HG02884 (cell line): ENCODE data around the gene FAM124A.
A peak's percentile ranks its signal among the peaks of the same experiment; 100 is the strongest.

Experiments used
- ATAC-seq: cut with Tn5 transposase; IDR thresholded peaks from one replicate; pipeline ENCODE4 v1.9.1; 2021; ENCODE audit warnings: mild to moderate bottlenecking, moderate library complexity; ENCODE audit not compliant: unreplicated experiment

FAM124A gene, protein sequence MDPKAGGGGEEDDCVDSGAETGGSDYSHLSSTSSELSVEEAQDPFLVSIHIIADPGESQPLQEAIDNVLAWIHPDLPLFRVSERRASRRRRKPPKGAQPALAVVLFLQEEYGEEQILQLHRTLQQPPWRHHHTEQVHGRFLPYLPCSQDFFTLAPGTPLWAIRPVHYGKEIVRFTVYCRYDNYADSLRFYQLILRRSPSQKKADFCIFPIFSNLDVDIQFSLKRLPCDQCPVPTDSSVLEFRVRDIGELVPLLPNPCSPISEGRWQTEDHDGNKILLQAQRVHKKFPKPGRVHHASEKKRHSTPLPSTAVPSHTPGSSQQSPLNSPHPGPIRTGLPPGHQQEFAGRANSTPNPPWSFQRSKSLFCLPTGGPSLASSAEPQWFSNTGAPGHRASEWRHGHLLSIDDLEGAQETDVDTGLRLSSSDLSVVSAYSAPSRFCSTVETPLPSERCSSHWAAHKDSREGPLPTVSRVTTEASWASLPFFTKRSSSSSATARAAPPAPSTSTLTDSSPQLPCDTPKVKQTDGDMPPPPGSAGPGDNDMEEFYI

DNA sequence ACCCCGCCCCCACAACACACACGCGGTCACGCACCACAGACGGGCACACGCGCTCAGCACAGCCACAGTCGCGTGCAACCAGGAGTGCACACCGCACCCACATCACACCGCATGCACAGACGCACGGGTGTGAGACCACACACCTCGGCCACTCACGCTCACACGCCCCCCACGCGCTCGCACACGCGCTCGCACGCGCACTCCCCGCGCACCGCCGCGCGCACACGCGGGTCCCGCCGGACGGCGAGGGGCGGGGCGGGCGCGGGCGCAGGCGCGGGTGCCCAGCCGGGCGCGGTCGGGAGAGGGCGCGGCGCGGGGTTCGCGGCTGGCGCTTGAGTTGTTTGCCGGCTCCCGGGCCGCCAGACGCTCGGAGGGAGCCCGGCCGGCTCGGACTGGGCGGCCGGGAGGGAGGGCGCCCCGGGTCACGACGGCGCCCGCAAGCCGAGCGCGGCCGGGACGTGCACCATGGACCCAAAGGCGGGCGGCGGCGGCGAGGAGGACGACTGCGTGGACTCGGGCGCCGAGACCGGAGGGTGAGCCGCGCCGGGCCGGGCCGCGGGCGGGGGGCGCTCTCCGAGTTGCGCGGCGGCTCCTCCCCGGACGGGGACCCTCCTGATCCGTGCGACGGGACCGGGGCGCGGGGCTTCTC is at the start of gene FAM124A:
TSS of gene FAM124A (plus strand) at position 362 of the 649 bp plus-strand sequence. CDS start at position 466, 104 bp downstream.
- peak; percentile 74 for ATAC-seq

DNA sequence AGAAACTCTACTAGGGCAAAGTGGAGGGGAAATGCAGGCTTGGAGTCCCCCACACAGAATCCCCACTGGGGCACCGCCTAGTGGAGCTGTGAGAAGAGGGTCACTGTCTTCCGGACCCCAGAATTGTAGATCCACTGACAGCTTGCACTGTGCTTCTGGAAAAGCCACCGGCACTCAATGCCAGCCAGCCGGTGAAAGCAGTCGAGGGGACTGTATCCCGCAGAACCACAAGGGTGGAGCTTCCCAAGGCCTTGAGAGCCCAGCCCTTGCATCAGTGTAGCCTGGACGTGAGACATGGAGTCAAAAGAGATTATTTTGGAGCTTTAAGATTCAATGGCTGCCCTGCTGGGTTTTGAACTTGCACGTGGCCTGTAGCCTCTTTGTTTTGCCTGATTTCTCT is 47.2 kb upstream of the FAM124A start:
- ATAC-seq: no peak

DNA sequence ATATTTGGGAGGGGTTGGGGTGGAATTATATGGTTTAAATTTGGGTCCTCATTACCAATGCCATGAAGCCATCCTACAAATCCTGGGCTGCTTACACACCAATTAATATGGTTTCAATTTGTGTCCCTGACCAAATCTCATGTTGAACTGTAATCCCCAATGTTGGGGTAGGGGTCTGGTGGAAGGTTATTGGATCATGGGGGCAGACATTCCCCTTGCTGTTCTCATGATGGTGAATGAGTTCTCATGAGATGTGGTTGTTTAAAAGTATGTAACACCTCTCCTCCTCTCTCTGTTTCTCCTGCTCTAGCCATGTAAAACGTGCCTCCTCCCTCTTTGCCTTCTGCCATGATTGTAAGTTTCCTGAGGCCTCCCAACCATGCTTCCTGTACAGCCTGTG is 46.6 kb upstream of the FAM124A start:
- no peak for ATAC-seq

DNA sequence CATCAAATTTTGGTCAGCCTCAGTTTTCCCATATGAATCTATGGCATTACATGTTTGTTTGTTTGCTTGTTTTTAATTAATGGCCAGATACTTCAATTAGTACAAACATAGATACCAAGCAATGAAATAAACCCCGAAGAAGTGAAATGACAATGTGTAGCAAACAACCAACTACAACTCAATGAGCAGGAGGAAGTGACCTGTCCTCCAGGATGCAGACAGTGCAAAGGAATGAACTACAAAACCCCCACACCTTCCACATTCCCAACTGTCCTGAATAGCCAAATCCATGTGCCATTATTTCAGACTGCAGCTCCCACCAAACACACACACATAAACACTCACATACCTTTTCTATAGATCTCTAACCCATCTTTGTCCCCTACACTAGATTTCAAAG is 45.0 kb upstream of the FAM124A start:
- ATAC-seq: no peak

DNA sequence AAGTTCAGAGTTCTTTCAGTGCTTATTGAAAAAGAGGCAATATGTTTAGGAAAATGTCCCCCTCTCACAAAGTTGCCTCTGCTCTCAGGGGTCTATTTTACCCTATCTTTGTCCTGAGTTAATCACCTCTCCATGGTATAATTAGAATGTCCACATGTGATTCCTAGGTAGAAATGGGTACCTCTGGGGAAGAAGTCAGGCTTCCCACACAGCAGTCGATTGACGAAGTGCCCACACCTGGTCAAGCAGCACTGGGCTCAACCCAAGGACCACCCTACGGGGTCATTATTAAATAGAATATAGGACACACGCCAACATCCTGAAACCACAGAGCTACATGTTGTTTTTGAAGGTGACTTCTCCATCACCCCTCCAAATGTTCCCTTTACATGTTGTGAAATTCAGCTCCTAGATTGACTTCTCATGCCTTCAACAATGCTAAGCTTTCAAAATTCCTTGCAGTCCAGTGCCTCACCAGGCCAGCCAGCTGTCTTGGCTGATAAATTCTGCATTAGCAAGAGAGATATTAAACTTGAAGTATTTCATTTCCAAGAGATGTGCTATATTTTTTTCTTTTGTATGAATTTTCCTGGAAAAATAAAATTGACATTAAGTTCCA is 43.6 kb upstream of the FAM124A start:
- no peak for ATAC-seq

DNA sequence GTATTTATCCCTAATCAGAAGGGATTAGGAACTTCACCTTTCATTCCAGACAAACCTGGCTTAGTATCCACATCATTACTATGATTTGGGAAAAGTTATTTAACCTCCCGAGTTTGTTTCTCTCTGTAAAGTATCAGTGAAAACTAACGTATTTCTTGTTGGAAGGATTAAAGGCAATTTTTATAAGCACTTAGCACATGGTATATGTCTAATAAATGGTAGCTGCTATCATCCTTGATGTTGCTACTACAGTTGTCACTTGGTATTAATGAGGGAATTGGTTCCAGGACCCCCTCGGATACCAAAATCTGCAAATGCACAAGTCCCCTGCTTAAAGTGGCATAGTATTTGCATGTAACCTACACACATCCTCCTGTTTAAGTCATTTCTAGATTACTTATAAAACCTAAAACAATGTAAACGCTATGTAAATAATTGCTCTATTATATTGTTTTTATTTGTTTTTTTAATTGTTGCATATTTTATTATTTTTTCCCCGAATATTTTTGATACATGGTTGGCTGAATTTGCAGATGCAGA is 42.7 kb upstream of the FAM124A start:
- no peak for ATAC-seq

DNA sequence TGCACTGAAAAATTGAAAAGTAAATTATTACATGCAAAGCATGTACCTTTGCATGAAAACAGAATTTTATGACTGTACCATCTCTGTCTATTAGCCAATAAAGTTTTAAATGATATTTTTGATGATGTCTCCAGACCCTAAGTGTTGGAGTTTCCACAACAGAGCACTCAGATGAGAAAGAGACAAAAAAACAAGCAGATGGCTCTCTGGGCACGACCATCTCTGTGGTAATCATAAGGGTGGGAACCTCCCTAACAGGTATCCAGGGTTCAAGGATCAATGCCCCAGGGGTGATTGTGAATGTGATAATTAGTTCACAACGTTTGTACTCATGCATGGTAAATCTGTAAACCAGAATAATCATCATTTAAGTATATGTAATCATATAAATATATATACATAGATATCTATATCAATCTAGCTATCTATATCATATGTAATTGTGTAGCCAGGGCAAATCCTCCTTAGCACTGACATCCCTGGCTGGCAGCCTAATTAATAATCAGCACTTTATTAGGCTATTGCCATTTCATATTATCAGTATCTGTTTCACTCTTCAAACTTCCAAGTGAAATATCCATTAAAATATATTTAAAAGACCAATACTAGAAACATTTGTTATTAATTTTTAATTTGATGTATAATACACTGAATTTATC is 41.2 kb upstream of the FAM124A start:
- ATAC-seq: no peak

DNA sequence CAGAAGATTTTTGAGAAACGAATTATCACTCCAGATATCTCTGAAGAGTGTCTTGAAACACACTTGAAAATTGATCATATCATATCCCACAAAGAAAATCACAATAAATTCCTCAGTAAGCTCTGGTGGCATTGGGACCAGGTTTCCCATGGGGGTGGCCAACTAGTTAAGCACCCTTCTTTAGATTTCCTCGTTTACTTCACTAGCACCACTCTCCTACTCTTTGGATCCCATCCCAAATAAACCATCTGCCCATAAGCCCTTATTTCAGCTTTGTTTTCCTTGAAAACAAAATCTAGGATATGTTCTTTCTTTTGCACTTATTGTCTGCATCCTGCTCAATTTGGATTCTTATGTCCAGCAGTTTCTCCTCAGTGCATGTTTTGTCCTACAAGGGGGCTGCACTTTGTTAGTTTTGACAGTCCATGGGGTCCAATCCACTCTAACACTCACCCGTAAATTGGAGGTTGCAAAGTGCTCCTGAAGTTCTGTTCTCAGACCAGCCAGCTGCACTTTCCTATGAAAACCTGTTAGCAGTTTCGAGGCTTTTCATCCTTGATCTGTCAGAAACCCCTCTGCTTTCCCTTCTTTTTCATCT is 40.3 kb upstream of the FAM124A start:
- ATAC-seq: no peak

DNA sequence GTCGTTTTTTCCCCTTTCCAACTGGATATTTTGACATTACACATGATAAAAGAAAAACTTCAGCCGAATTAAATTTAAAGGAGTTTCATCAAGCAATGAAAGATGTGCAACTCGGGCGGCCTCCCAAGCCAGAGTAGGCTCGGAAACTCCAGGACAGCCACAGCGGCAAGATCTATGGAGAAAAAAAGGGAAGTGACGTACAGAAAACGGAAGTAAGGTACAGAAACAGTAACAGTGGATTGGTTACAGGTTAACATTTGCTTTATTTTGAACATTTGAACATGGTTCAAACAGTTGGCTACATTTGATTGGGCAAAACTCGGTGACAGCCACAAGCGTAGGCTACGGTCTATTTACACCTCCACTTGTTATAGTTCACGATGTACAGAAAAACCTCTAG is 30.5 kb upstream of the FAM124A start:
- no peak for ATAC-seq

DNA sequence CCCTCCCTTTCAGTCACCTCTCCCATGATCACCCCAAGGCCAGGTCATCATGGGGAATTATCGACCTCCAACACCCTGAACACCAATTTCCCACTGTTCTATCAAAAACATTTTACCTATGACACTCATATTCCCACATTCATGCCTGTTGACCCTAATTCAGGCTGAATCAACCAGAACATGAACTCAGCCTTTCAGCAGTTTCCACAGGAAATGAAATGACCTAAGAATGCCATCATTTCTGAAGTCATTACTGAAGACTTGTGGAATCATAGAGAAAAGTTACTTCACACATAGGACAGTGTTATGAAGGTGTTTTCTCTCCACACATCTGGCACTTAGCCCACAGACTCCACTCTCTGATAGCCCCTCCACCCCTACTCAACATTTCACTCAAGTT is 29.9 kb upstream of the FAM124A start:
- ATAC-seq: no peak

DNA sequence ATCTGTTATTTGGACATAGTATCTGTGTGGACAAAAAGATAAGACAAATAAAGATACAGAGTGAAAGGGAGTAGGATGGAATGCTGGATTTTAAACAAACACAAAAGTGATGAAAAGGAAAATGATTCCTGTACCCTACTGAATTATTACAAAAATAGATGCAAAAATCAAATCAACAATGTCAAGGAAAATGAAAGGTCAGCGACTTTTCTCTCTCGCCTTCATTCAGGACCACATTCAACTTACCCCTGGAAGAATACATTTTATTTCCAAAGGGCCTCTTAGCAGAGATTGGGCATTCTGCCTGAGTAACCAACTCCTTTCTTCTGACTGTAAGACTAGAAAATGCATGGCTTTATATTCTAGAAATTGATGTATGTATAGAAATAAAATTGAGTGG is 28.8 kb upstream of the FAM124A start:
- ATAC-seq: no peak

DNA sequence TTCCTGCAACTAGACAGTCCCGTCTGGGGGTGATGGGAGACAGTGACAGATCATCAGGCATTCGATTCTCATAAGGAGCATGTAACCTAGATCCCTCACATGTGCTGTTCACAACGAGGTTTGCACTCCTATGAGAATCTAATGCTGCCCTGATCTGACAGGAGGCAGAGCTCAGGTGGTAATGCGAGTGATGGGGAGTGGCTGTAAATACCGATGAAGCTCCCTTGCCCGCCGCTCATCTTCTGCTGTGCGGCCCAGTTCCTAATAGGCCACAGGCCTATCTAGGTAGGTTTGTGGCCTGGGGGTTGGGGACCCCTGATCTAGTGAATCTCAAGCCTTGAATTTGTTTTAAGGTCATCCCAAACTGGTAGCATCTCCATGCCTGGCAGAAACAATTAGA is 27.3 kb upstream of the FAM124A start:
- ATAC-seq: no peak

DNA sequence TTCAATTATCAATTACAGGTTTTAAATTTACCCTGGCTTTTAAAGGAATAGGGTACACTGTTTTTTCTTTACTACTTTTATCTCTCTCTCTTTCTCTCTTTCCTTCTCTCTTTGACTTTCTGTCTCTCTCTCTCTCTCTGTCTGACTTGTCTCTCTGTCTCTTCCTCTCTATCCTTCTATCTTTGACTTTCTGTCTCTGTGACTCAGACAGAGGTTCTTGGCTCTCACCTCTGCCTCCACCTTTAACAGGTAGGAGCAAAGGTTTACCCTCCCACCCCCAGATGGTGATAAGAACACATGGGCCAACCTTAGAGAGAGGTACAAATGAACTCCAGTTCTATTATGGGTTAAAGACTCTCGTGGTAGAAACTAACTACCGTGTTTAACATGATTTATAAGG is 20.3 kb upstream of the FAM124A start:
- ATAC-seq: no peak

DNA sequence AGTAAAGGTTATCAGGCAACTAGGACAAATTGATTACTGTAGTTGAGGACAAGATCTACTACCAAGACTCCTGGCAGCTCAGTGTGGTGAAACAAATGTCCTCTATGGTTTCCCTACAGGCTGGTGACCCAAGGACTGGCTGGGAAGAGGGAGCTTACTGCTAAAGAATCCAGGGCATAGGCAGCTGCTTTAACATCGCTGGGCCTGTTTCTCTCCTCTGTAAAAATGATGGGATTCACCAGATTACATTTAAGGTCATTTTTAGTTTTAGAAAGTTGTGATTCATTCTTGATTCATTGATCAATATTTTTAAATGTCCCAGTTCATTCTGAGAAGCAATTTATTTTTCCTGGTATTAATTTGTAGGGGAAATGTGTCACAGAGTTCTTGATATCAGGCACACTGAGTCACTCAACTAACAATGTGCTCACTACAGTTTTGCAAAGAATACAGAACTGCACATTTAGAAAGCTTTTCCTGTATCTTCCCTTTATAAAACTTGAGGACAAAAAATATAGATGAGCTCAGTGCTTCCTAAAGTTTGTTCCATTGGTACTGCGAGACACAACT is 19.6 kb upstream of the FAM124A start:
- no peak for ATAC-seq

DNA sequence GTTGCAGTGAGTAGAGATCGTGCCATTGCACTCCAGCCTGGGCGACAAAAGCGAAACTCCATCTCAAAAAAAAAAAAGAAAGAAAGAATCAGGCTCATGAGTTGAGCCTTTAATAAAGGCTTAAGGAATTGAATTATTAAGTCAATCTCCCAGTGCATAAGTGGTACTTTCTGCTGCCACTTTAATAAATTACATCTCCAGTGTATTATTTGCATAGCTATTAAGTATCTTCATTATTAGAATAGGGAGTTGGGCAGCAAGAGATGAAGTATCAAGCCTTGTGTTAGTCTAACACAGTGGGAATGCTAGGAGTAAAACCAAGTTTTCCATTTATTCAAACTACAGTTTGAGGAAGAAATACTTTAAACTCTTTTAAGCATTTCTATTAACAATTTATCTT is 15.6 kb upstream of the FAM124A start:
- ATAC-seq: no peak

DNA sequence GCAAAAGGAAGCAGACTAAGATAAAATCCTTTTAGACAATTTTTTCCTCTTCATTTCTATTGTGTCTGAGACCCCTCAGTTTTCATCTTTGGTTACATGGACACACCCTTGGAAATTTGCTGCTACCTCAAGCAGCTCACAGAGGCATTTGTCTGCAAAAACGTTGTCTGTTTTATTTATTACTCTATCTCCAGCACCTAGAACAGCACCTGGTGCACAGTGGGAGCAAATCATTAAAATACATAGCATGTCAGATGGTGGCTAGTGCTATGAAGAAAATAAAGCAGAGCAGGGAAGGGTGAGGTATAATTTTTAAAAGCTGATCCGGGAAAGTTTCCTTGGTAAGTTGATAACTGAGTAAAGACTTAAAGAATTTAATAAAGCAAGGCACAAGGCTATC is 14.3 kb upstream of the FAM124A start:
- ATAC-seq: no peak

DNA sequence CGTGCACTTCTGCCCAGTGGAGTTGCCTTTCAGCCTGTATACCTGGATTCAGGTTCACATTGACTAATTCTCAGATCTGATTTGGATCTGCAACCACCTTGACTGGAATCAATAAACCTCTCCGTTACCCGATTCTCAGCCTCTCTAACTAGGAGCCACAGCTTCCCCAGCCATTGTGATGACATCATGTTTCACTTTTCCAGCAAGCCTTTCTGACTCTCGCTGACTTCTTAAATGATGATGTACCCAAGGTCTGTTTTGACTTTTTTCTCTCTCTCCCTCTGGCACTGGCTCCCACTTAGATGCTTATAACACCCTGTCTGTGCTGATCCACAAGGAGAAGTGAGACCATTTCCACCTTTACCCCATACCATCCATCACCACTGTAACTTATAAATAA is 13.5 kb upstream of the FAM124A start:
- no peak for ATAC-seq

DNA sequence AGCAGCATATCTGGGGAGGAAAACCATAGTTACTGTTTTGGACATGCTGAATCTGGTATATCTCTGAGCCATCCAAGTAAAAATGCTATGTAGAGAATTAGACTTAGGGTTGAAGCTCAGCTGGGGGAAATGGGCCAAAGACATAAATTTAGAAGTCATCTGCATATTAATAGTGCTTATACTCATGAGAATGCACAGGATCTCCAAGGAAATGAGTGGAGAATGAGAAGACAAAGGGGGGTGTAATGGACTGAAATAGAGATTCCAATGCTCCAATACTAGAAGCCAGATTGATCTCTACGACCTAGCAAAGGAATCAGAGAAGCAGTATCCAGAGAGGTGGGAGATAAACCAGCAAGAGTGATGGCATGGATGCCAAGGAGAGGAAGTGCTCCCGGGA is 10.3 kb upstream of the FAM124A start:
- no peak for ATAC-seq

DNA sequence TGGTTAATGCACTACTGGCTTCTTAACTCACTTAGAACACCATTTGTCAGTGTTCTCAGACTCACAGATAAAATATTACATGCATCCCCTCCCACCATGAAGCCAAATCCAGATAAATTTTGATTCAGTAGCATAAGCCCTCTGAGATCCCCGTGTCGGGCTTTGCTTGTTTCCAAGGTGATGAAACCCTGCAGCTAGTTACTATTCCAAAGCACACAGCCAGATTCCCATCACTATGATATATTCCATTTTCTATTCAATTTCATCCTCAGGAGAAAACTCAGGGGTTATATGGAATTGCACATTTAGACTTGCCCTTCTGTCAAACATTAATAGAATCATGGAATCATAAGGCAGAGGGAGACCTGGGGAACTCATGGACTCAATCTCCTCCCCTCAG is 9.4 kb upstream of the FAM124A start:
- no peak for ATAC-seq

DNA sequence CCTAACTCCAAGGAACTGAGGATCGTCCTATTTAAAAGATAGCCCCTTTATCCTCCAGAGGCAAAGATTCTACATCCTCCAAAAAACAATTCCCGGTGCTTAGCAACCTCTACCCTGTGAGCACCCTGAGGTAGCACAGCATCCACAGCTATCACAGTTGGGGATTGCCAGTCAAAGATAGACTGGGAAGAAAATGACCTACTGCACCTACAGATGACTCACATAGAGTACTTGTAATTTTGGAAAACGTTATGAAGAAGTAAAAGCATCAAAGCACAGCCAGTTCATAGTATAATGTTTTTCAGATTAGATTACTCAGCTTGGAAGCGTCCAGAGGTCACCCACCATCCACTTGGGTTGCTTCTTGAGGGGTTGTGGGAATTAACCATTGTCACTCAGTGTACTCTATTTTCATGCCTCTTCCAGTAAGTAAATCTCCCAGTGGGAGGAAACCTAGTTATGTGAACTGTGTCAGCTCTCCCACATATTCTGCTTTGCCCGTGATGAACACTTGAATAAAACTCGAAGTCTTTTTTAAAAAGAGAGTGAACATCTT is 8.9 kb upstream of the FAM124A start:
- no peak for ATAC-seq
